ENCODE measurements around the gene NMRK2.

Gene NMRK2

DNA sequence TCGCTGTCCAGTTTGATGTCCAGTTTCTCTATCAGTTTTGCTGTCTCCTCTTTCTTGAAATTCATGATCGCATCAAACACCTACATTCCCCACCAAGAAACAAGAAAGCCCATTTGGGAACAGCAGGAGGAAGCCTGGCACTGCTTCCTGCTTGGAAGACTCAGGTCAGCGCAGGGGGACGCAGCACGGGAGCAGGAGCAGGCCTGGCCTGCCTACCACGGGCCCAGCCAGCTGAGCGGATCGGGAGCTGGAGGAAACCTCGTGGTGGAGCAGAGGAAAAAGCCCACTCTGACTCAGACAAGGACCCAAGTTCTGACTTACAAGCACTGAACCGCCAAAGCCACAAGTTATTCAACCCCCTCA, 48.5 kb downstream of the NMRK2 start:
- no peaks in the 10 kb centered on the region for H3K9me3 Mint-ChIP-seq
- H3K36me3 Mint-ChIP-seq: peaks cover 81% of the 10 kb centered on the region
- peaks cover 71% of the 10 kb centered on the region for H3K4me1 Mint-ChIP-seq
- H3K27ac Mint-ChIP-seq: peak overlapping the region; percentile 92
- no peaks in the 10 kb centered on the region for H3K27me3 Mint-ChIP-seq
- no peak for ATAC-seq
- H3K4me3 Mint-ChIP-seq: no peak overlapping the region

DNA sequence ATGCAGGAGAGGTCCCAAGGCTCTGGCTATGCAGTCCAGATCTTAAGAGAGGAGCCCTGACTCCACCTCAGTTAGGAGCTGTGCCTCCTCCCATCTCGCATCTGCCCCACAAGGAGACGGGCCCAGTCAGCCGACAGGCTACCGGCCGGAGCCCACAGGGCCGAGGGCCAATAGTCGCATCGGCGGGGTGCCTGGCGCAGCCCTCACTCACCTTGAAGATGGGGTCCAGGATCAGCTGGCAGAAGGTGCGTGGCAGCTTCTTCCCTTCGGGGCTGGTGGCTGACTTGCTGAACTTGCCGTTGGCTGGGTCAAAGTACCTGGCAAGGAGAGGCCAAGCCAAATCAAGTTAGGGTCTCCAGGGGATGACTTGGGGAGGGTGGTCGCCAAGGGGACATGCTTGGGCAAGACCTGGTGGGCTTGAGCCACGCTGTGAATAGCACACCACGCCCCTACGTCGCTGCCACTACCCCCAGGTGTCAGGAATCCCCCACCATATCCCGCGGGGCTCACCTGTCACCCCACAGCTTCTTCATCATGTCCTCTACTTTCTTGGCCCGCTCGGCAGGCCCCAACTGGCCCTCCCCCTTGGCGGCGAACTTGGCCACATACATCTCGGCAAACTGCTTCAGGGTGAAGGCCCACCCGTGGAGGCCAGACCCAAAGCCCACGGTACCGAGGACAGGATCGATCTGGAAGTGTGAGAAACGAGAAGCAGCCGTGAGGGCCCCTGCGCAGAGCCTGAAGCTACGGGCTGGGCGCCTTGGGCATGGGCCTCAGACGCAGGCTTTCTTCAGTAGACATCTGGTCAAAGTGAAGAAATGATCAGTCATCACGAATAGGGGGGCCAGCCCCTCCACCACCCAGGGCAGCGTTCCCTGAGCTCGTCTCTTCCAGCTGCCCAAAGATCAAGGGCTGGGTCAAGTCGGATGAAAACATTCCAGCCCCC, 49.1 kb downstream of the NMRK2 start:
- no peak for ATAC-seq
- peaks cover 74% of the 10 kb centered on the region for H3K36me3 Mint-ChIP-seq
- H3K4me3 Mint-ChIP-seq: peak overlapping the region; percentile 93
- peak overlapping the region; percentile 92 for H3K27ac Mint-ChIP-seq
- H3K9me3 Mint-ChIP-seq: no peaks in the 10 kb centered on the region
- H3K27me3 Mint-ChIP-seq: no peaks in the 10 kb centered on the region
- H3K4me1 Mint-ChIP-seq: peaks cover 73% of the 10 kb centered on the region

DNA sequence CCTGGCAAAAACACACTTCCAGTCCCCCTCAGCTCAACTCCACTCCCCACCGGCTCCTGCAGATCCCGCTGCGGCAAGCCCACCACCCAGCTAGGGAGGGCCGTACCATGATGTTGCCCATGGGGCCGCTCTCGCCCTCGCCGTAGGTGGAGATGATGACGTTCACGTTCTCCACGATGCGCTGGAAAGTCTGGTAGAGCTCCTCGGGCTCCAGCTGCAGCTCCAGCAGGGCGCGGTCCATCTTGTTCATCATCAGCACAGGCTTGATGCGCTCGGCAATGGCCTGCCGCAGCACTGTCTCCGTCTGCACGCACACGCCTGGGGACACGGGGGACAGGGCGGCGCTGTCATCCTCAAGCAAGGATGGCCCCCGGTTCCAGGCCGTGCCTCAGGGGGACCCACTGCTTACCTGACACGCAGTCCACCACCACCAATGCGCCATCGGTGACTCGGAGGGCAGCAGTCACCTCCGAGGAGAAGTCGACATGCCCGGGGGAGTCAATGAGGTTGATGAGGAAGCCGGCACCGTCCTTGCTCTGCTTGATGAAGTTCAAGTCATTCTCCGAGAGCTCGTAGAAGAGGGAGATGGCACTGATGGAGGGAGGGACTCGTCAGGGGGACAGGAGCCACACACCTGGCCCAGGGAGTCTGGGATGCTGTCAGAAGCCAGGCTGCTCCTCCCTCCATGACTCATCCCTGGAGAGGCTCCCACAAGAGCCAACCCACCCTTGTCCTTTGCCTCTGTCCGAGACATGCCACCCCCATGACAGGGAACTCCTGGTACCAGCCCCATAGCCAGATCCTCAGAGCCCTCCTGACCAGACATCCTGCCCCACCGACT, 50.1 kb downstream of the NMRK2 start:
- H3K9me3 Mint-ChIP-seq: no peaks in the 10 kb centered on the region
- H3K4me3 Mint-ChIP-seq: peak overlapping the region; percentile 93
- peak overlapping the region; percentile 92 for H3K27ac Mint-ChIP-seq
- H3K4me1 Mint-ChIP-seq: peaks cover 70% of the 10 kb centered on the region
- H3K27me3 Mint-ChIP-seq: no peaks in the 10 kb centered on the region
- peaks cover 65% of the 10 kb centered on the region for H3K36me3 Mint-ChIP-seq
- no peak for ATAC-seq

DNA sequence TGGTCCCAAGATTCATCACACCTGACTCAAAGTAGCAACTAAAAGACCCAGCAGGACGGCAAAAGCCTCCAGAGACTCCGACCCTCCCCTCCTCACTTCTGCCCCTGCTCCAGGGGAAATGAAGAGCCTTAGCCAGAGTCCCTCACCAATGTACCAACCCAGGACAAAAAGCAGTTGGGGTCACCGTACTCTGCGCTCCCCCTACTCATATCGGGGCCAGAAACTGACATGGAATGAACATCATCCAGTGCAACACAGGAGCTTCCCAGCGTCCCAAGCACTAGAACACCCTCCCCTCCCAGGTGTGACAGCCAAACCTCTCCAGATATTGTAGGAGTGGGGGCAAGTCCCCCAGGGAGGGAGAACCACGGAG, 50.7 kb downstream of the NMRK2 start:
- no peaks in the 10 kb centered on the region for H3K9me3 Mint-ChIP-seq
- peak overlapping the region; percentile 92 for H3K27ac Mint-ChIP-seq
- peaks cover 65% of the 10 kb centered on the region for H3K4me1 Mint-ChIP-seq
- peak overlapping the region; percentile 93 for H3K4me3 Mint-ChIP-seq
- no peak for ATAC-seq
- no peaks in the 10 kb centered on the region for H3K27me3 Mint-ChIP-seq
- peaks cover 60% of the 10 kb centered on the region for H3K36me3 Mint-ChIP-seq

DNA sequence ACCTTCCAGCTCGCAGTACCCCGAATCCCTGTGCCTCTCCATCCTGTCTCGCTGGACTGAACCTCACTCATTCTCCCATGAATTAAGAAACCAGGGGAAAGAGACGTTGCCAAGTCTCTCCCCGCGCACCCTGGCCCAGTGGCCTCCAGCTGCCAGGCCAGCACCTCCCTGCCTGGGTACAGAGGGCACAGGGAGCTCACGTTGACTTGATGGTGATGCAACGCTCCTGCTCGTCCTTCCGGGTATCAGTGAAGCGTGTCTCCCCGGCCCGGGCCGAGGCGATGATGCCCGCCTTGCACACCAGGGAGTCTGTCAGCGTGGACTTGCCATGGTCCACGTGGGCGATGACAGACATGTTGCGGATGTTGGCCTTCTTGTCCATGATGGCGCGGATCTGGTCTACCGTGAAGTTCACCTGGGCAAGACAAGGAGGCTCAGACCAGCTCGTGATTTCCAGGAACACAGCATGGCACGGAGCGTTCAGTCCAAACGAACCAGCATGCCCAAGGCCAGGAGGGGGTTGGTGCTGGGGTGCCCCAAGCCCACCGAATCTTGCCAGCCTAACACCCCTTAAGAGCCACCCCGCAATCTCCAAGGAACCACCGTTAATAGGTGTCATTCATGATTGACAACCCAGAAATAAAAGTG, 51.2 kb downstream of the NMRK2 start:
- Mint-ChIP-seq H3K4me1 (peaks cover 65% of the 10 kb centered on the region), H3K9me3 (no peaks in the 10 kb centered on the region), H3K4me3 (peak overlapping the region; percentile 93), H3K36me3 (peaks cover 58% of the 10 kb centered on the region), H3K27me3 (no peaks in the 10 kb centered on the region), H3K27ac (peak overlapping the region; percentile 92)
- peak; percentile 44 for ATAC-seq

DNA sequence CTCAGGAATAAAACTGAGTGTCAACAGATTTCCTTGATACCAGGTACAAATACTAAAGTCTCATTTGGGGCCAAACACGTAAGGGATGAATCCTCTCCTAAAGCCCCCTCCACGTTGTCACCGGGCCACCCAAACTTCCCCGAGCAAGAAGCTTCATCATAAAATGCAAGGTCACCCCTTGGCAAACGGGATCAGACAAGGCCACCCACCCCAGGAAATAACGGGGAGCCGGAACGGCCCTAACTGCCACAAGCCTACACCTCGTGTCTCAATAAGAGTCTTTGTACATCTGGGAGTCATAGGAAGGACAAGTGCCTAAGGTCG, 51.7 kb downstream of the NMRK2 start:
- Mint-ChIP-seq H3K36me3 (peaks cover 53% of the 10 kb centered on the region), H3K4me1 (peaks cover 65% of the 10 kb centered on the region)

DNA sequence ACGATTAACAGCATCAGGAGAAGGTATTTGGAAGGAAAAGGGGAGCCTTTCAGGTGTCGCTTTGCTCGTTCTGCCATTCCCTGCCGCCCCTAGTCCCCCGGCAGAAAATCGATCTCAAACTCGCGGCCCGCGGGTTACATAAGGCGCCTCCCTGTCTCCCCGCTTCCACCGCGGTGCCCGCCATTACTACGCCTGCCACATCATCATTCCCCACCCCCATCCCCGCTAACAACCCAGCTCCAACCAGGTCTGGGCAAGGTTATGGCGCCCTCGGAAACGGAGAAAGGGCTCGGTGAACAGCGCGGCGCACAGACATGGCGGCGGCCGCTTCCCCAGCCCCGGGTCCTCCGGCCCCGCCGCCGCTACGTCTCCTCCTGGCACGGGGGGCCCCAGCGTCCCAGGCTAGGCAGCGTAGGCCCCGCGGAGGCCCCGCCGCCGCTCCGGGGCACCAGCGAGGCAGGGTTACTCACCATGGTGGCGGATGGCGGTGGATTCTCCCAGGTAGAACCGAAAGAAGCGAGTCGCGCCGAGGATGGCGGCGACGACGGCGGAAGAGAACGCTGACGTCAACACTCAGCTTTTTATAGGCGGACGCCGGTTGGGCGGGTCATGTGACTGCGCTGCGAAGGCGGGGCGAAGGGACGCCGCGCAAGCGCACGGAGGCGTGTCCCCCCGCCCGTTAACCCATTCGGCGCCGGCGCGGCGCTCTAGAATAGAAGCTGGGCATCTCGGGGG, 52.2 kb downstream of the NMRK2 start, which contains the start of gene EEF2:
Gene EEF2 (minus strand): TSS at position 556 of the 735 bp plus-strand sequence. CDS start 83 bp downstream, at position 473.
- ATAC-seq: peak; percentile 76
- H3K27ac Mint-ChIP-seq: peak within 1 kb of the TSS; percentile 92
- H3K27me3 Mint-ChIP-seq: no peaks in the 10 kb centered on the region
- peaks cover 62% of the 10 kb centered on the region for H3K4me1 Mint-ChIP-seq
- no peaks in the 10 kb centered on the region for H3K9me3 Mint-ChIP-seq
- H3K4me3 Mint-ChIP-seq: peak within 1 kb of the TSS; percentile 93
- H3K36me3 Mint-ChIP-seq: peaks cover 48% of the 10 kb centered on the region

More for the DNA sequence above, 51.7 kb downstream of the NMRK2 start:
- no peaks in the 10 kb centered on the region for H3K27me3 Mint-ChIP-seq
- H3K9me3 Mint-ChIP-seq: no peaks in the 10 kb centered on the region
- H3K27ac Mint-ChIP-seq: peak overlapping the region; percentile 92
- peak overlapping the region; percentile 93 for H3K4me3 Mint-ChIP-seq
- ATAC-seq: no peak

DNA sequence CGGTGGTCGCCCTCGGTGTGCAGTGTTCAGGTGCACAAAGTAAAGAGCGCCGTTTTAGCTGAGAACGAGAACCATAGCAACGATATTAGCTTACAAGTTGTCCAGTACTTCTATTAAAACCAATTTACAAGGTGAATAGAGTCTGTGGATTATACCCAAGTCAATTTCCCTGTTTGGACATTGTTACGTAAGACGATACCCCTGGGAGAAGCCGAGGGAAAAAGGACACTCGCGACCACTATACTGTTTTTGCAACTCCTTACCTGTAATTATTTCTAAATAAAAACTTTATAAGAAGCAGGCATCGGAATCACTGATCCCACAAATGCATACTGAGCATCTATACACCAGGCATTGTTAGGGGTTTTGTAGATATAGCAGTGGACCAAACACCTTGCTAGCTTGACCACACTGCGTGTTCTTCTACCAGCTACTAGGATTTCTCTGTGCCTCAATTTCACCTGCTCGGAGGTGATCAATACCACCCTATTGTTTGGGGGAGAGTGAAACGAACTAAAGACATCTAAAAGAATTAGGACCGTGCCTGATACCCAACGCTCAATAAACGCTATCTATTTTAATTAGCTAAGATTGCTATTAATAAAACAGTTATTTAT, 52.9 kb downstream of the NMRK2 start:
- Mint-ChIP-seq H3K4me3 (peak overlapping the region; percentile 93), H3K4me1 (peaks cover 65% of the 10 kb centered on the region), H3K27ac (peak overlapping the region; percentile 92), H3K27me3 (no peaks in the 10 kb centered on the region), H3K36me3 (peaks cover 44% of the 10 kb centered on the region), H3K9me3 (peaks cover 2% of the 10 kb centered on the region)
- ATAC-seq: no peak

DNA sequence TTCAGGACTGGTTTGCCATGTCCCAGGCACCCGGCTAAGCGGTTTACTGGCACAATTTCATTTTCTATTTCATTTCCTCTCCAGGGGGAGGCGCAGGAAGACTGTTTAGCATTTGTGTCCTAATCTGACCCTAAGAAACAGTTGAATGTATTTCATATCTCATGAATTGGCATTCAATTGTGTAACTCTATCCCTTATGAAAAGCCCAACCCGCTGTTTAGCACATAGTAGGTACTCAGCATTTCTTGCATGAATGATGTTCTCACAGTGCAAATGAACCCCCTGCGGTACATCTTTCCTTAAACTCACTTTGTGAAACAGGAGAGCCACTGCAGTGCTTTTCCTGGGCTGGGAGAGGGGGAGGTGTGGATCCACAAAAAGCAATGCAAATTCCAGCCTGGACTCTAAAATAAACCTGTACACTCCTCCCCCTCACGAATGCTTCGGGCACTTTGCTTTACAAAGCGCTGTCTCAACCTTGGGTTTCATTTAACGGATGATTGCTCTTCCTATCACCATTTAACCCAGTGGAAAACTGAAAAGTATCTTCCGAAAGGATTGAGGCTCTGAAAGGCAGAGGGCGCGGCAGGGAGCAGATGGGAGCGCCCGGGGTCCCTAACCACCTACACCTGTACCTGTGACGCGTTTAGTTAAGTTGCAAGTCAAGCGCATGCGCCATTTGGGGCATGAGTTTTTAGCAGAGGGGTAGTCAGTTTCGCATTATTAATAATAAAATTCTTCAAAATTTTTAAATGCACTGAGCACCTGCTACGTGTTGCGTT, 53.6 kb downstream of the NMRK2 start:
- H3K36me3 Mint-ChIP-seq: peaks cover 37% of the 10 kb centered on the region
- H3K9me3 Mint-ChIP-seq: peaks cover 4% of the 10 kb centered on the region
- peaks cover 63% of the 10 kb centered on the region for H3K4me1 Mint-ChIP-seq
- H3K27ac Mint-ChIP-seq: peak overlapping the region; percentile 82
- peak overlapping the region; percentile 93 for H3K4me3 Mint-ChIP-seq
- no peaks in the 10 kb centered on the region for H3K27me3 Mint-ChIP-seq
- ATAC-seq: peak; percentile 44

DNA sequence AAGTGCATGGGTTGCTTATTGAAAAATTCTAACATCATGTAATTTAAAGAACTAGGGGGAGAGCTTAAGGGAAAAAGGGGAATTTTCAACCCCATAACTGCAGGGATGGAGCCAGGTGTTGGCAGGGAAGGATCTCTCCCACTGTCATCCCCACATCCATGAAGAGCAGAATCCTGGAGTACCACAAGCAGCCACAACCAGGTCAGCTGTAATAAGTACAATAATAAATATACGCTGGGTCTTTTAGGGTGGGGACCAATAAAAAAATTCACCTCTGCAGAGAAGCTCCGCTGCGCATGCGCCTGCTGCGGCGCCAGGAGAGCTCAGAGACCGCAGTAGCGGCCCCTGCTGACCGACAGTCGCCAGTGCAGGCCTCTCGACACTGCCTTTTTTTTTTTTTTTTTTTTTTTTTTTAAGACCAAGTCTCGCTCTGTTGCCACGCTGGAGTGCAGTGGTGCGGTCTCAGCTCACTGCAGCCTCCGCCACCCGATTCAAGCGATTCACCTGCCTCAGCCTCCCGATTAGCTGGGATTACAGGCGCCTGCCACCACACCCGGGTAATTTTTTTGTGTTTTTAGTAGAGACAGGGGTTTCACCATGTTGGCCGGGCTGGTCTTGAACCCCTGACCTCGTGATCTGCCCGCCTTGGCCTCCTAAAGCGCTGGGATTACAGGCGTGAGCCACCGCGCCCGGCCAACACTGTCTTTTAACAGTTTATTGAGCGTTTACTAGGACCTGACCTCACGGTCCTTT, 54.9 kb downstream of the NMRK2 start:
- ATAC-seq: peak; percentile 69
- Mint-ChIP-seq H3K36me3 (peaks cover 24% of the 10 kb centered on the region), H3K4me1 (peaks cover 53% of the 10 kb centered on the region)

DNA sequence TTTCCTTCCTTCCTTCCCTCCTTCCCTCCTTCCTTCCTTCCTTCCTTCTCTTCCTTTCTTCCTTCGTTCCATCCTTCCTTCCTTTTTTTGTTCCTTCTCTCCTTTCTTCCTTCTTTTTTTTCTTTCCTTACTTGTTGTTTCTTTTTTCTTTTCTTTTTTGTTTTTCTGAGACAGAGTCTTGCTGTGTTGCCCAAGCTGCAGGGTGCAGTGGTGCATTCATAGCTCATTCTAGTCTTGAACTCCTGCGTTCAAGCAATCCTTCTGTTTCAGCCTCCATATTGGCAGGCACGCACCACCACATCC, 57.9 kb downstream of the NMRK2 start:
- no peaks in the 10 kb centered on the region for H3K27me3 Mint-ChIP-seq

More for the DNA sequence above, 54.9 kb downstream of the NMRK2 start:
- peak overlapping the region; percentile 82 for H3K27ac Mint-ChIP-seq
- peaks cover 4% of the 10 kb centered on the region for H3K9me3 Mint-ChIP-seq
- H3K27me3 Mint-ChIP-seq: no peaks in the 10 kb centered on the region
- H3K4me3 Mint-ChIP-seq: peak overlapping the region; percentile 71

More for the DNA sequence above, 57.9 kb downstream of the NMRK2 start:
- no peak overlapping the region for H3K4me3 Mint-ChIP-seq
- ATAC-seq: no peak
- H3K4me1 Mint-ChIP-seq: peaks cover 30% of the 10 kb centered on the region
- peak overlapping the region; percentile 82 for H3K27ac Mint-ChIP-seq
- peaks cover 4% of the 10 kb centered on the region for H3K9me3 Mint-ChIP-seq
- no peaks in the 10 kb centered on the region for H3K36me3 Mint-ChIP-seq

Data from stimulated activated memory B cell treated with anti-CD40 and anti-IgM and Interleukin-4, amounts not matched to agents 10 μg/mL and 1 μg/mL and 100 μg/mL, for 72 hours (primary cell).